ENCODE data around the gene ARL15. TPM values are rescaled to one million over a fixed set of nuclear protein-coding genes. Genes with fewer than 3 reads are reported as not detected.

Gene ARL15
- total and polyA plus RNA-seq, 2 donors (not counting 1 experiment from before 2014, with no cell fraction given), result 5.8 to 20.5 TPM

DNA sequence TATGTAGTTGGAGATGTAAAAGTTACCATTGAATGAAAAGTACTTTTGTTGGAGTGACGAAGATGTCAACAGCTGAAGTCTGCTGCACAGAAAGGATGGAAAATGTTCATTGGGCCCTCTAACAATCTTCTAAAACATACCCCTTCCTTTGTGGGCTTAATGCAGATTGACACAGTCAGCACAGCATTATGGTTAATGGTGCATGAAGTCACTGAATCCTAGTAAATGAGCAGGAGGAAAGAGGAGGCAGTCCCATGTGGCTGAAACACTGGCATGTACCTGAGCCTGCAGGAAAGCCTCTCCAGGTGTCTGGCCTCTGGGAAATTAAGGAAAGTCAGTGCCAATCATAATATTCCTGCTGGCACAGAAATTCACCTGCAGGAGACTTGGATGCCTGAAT is 153.8 kb downstream of the ARL15 start:
- Mint-ChIP-seq H3K27ac (no peak overlapping the region), H3K4me1 (no peaks in the 10 kb centered on the region), H3K9me3 (ENCODE audit: insufficient read depth) (no peaks in the 10 kb centered on the region), H3K4me3 (no peak overlapping the region), H3K27me3 (no peaks in the 10 kb centered on the region)
- Histone ChIP-seq H3K4me3 (ENCODE audit: control extremely low read depth in 1 of 5, extremely low read depth in 1 of 5, insufficient read depth in 1 of 5, low read depth in 2 of 5, low read length in 4 of 5) (no peak overlapping the region), H3K4me1 (ENCODE audit: control insufficient read depth in 2 of 2, insufficient read depth in 2 of 2, low read length in 2 of 2) (no peaks in the 10 kb centered on the region), H3K4me2 (replicated peaks; ENCODE audit: low read depth, low read length, poor library complexity, severe bottlenecking) (no peak overlapping the region), H4K20me1 (ENCODE audit: control insufficient read depth, insufficient read depth, low read length, poor library complexity, severe bottlenecking) (no peaks in the 10 kb centered on the region), H3K36me3 (replicated peaks in 1 of 2; ENCODE audit: control extremely low read depth in 1 of 2, control insufficient read depth in 1 of 2, extremely low read depth in 1 of 2, insufficient read depth in 2 of 2, low read length in 1 of 2) (no peaks in the 10 kb centered on the region), H3K9ac (ENCODE audit: low read length) (no peak overlapping the region), H3K27ac (ENCODE audit: low read length in 2 of 2) (no peak overlapping the region), H3K79me2 (ENCODE audit: control insufficient read depth, insufficient read depth, low read length) (no peaks in the 10 kb centered on the region), H3K9me3 (ENCODE audit: control extremely low read depth in 1 of 3, control insufficient read depth in 2 of 3, insufficient read depth in 1 of 3, low read length in 2 of 3) (no peaks in the 10 kb centered on the region), H2AFZ (ENCODE audit: insufficient read depth, low read depth, low read length, poor library complexity, severe bottlenecking) (no peak overlapping the region), H3K27me3 (replicated peaks in 1 of 4; ENCODE audit: control extremely low read depth in 1 of 4, control insufficient read depth in 3 of 4, insufficient read depth in 4 of 4, low read length in 3 of 4) (no peaks in the 10 kb centered on the region)
- ChIA-PET POLR2A (no interaction called here), CTCF (no interaction called here)
- no peak for ATAC-seq (ENCODE audit: low read depth)
- TF ChIP-seq, protein P1, sequence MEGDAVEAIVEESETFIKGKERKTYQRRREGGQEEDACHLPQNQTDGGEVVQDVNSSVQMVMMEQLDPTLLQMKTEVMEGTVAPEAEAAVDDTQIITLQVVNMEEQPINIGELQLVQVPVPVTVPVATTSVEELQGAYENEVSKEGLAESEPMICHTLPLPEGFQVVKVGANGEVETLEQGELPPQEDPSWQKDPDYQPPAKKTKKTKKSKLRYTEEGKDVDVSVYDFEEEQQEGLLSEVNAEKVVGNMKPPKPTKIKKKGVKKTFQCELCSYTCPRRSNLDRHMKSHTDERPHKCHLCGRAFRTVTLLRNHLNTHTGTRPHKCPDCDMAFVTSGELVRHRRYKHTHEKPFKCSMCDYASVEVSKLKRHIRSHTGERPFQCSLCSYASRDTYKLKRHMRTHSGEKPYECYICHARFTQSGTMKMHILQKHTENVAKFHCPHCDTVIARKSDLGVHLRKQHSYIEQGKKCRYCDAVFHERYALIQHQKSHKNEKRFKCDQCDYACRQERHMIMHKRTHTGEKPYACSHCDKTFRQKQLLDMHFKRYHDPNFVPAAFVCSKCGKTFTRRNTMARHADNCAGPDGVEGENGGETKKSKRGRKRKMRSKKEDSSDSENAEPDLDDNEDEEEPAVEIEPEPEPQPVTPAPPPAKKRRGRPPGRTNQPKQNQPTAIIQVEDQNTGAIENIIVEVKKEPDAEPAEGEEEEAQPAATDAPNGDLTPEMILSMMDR (IDR thresholded peaks at IDR 0.05), result no peak
- TF ChIP-seq EZH2 (IDR thresholded peaks at IDR 0.05; ENCODE audit: borderline replicate concordance, insufficient read depth, low read depth, low read length, poor library complexity, severe bottlenecking), result no peak
- WGBS (ENCODE audit: insufficient coverage), result no CpG with 5 or more reads among the region's 1 CpG
- intact Hi-C loops (cut with micrococcal nuclease), result no loop called here
- no peak for DNase-seq

DNA sequence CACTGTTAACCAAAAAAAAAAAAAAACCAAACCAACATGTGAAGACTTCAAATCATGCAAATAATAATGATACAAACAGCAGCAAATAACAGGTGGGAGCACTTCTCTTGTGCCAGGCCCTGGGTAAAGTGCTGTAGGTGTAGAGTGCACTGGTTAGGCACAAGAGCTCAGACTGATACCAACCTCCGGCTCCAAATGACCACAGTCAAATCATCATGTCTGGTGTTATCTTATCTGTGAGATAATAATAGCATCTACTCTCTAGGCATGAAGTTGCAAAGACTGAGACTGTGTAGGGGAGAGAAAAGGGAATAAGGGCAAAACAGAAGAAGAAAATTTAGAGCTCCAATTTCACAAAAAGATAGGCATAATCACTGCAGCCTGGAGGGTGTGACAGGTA is 159.5 kb downstream of the ARL15 start:
- intact Hi-C loops (cut with micrococcal nuclease), result no loop called here
- DNase-seq, result no peak
- Histone ChIP-seq H4K20me1 (ENCODE audit: control insufficient read depth, insufficient read depth, low read length, poor library complexity, severe bottlenecking) (no peaks in the 10 kb centered on the region), H3K9ac (ENCODE audit: low read length) (no peak overlapping the region), H2AFZ (ENCODE audit: insufficient read depth, low read depth, low read length, poor library complexity, severe bottlenecking) (no peak overlapping the region), H3K27ac (ENCODE audit: low read length in 2 of 2) (no peak overlapping the region), H3K36me3 (replicated peaks in 1 of 2; ENCODE audit: control extremely low read depth in 1 of 2, control insufficient read depth in 1 of 2, extremely low read depth in 1 of 2, insufficient read depth in 2 of 2, low read length in 1 of 2) (no peaks in the 10 kb centered on the region), H3K27me3 (replicated peaks in 1 of 4; ENCODE audit: control extremely low read depth in 1 of 4, control insufficient read depth in 3 of 4, insufficient read depth in 4 of 4, low read length in 3 of 4) (no peaks in the 10 kb centered on the region), H3K4me2 (replicated peaks; ENCODE audit: low read depth, low read length, poor library complexity, severe bottlenecking) (no peak overlapping the region), H3K4me3 (ENCODE audit: control extremely low read depth in 1 of 5, extremely low read depth in 1 of 5, insufficient read depth in 1 of 5, low read depth in 2 of 5, low read length in 4 of 5) (no peak overlapping the region), H3K4me1 (ENCODE audit: control insufficient read depth in 2 of 2, insufficient read depth in 2 of 2, low read length in 2 of 2) (no peaks in the 10 kb centered on the region), H3K79me2 (ENCODE audit: control insufficient read depth, insufficient read depth, low read length) (no peaks in the 10 kb centered on the region), H3K9me3 (ENCODE audit: control extremely low read depth in 1 of 3, control insufficient read depth in 2 of 3, insufficient read depth in 1 of 3, low read length in 2 of 3) (no peaks in the 10 kb centered on the region)
- TF ChIP-seq, protein P1 (IDR thresholded peaks at IDR 0.05), result no peak
- no peak for TF ChIP-seq EZH2 (IDR thresholded peaks at IDR 0.05; ENCODE audit: borderline replicate concordance, insufficient read depth, low read depth, low read length, poor library complexity, severe bottlenecking)
- WGBS (ENCODE audit: insufficient coverage), result no CpG with 5 or more reads among the region's 1 CpG
- Mint-ChIP-seq H3K27me3 (no peaks in the 10 kb centered on the region), H3K4me3 (no peak overlapping the region), H3K27ac (no peak overlapping the region), H3K4me1 (peaks cover 2% of the 10 kb centered on the region), H3K9me3 (ENCODE audit: insufficient read depth) (no peaks in the 10 kb centered on the region)
- CTCF ChIA-PET, result no interaction called here
- POLR2A ChIA-PET, result no interaction called here
- ATAC-seq (ENCODE audit: low read depth), result no peak

Measured in B cell (primary cell).